Activated naive CD4-positive, alpha-beta T cell (primary cell): ENCODE measurements around the gene HELZ.

Source experiments
- DNase-seq, 4 experiments: peaks; one replicate each; lab custom pipeline; 2025; lab: John Stamatoyannopoulos, UW

The HELZ gene

DNA sequence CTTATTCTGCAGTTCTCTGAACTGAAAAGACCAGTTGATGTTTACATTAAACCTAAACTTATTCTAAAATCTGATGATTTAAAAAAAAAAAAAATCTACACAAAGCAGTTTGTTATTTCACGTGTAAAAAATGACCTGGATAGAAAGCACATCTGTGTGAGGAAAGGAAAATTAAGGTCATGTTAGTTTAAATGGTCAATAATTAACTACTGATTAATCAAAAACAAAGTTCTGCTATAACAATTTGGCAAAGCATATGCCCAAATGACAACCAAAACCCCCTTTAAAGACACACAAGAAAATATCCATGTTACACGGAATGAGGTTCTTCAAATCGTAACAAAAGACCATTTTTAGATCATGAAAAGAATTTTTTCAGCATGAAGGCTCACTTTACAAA is 170.2 kb downstream of the HELZ start:
- DNase-seq = no peak

GRCh38 chr17:67072885-67073284 is 172.1 kb downstream of the HELZ start:
- no peak for DNase-seq

- DNase-seq = no peak
Measured at GRCh38 chr17:67071595-67071994, 173.4 kb downstream of the HELZ start.

DNA sequence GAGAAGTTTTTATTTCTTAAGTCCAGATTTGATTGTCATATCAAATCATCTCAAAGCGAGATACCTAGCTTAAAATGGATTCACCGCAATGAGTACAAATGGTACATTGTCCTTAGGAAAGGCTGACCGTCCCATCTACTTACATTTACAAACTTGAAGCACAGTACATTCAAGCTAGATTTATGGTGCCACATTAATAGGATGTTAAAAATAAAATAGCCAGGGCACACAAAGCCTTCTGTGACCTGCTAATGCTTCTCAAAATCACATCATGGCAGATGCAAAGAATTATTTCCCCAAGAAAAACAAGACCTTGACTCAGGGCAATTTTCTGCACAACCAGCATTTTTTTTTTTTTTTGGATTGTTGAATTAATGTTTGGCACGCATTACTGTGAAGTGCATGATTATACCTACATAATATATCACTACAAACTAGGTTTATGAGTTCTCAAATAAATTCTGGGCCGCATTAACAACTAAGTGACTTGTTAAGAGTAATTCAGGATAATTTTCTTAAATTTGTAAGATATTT is 175.3 kb downstream of the HELZ start:
- no peak for DNase-seq

DNA sequence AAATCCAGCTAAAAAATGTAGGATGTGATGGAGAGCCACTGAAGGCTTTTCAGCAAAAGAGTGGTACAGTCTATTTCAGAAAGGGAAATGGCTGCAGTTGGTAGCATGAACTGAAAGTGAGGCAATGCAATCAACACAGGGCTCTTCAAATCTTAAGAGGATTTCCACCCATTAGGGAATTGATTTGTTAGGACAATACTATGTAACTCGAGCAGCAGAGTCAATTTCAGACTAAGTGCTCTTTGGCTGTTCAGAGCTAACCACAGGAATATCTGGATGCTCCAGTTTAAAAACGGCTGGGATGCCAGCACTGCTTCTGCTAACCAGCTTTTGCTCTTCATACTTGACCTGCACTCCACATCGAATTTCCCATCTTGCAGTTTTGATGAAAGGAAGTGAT is 176.0 kb downstream of the HELZ start:
- no peak for DNase-seq

- DNase-seq = no peak
Measured at GRCh38 chr17:67067571-67068482, 177.2 kb downstream of the HELZ start.

DNA sequence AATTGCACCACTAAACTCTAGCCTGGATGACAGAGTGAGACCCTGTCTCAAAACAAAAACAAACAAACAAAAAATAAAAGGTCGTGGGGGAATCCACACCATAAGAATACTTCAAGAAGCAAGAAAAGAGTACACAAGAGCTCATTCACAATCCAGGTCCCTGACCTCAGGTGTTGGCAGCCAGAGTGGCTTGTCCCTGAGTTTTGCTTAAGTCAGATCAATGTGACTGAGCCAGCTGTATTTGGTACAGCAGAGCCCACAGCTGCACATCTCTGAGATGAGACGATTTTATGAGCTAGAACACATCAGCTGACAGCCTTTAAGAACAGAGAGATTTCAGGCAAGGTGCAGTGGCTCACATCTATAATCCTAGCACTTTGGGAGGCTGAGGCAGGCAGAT is 178.3 kb downstream of the HELZ start:
- no peak for DNase-seq

DNA sequence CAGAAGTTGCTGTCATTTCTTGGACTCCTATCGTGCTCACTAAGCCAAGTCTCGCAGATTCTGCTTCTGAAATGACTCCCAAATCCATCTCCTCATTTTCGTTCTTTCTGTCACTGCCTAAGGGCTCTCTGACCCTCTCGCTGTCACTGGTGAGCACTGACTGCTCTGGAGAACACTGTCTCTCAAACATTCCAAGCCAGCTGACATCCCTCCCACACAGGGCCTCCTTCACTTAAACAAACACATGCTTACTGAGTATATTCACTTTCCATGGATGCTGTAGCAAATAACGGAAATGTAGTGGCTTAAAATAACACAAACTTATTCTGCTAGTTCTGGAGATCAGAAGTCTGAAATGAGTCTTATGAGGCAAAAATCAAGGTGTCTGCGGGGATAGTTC is 181.9 kb downstream of the HELZ start:
- no peak for DNase-seq

GRCh38 chr17:67059372-67059771 is 185.6 kb downstream of the HELZ start:
- no peak for DNase-seq

DNA sequence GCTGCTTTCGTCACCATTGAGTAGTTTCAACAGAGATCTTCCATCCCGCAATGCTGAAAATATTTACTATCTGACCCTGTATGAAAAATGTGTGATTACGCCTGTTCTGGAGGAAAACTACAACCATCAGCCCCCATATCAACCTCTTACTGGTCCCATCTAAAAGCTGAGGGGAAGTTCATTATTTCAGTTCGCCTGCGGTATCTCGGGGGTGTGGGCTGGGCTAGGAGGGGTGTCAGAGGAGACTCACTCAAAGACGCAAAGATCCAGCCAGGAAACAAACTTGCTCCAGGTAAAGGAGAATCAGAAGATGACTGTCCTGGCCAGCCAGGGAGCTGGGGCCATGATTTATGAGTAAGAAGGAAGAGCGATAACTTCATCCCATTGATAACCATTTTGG is 187.0 kb downstream of the HELZ start:
- DNase-seq = no peak

DNA sequence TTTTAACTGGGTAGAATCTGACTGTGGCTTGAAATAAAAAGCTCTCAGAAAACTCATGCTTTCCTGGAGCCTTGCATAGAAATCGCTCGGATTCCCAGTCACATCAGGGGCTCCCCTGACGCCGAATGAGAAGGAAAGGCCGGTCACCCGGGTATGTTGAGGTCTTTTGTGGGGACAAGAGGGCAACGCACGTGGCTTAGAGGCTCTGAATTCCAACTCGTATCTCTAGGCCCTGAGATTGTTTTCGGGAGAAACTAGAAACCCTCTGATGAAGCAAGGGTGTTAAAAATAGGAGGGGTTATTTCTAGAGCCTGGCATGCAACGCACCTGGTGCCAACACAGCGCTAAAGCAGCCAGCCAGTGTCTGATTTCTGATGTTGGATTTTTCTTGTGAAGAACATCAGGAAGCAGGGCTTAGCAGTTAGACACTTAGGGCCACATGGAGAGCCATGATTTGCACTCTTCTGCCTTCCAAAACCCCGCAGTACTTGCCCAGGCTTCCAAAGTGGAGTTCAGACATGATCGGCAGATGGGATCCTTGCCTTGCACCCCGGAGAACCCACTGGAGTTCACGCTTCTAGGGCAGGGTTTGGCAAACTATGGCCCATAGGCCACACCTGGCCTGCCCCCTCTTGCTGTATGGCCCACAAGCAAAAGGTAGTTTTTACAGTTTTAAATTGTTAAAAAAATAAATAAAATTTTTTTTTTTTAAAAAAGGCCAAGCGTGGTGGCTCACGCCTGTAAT is 188.1 kb downstream of the HELZ start:
- DNase-seq = no peak

DNA sequence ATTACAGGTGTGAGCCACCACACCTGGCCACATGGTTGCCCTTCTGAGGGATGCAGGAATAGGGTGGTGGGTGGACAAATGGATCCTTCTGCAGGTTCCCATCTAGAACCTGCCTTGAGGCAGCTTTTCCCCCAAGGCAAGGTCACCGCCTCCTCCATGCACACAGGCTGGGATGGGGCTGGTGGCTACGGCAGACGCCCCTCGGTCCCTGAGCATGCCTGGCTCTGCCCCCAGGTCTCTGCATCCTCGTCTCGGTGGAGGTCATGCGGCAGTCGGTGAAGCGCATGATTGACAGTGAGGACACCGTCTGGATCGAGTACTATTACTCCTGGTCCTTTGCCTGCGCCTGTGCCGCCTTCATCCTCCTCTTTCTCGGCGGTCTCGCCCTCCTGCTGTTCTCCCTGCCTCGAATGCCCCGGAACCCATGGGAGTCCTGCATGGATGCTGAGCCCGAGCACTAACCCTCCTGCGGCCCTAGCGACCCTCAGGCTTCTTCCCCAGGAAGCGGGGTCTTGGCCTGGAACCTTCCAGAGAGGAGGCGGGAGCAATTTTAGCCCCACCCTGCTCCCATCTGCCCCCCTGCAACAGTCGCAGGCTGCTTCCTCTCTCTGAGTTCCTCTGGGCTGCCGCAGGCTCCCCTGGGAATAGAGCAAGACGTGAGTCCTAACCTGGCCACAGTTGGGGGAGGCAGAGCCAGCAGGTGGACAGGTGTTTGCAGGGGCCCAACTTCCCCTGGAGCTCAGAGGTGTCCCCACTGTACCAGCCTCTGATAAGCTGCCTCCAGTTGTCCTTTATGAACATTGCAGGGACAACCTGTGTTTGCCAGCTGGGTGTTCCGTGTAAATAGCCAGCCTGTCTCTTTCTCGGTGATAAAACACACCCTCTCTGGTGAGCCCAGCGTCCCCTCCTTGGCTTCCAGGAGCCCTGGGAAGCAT is 188.9 kb downstream of the HELZ start:
- DNase-seq = no peak

GRCh38 chr17:67055041-67055443 is 190.0 kb downstream of the HELZ start:
- no peak for DNase-seq

DNA sequence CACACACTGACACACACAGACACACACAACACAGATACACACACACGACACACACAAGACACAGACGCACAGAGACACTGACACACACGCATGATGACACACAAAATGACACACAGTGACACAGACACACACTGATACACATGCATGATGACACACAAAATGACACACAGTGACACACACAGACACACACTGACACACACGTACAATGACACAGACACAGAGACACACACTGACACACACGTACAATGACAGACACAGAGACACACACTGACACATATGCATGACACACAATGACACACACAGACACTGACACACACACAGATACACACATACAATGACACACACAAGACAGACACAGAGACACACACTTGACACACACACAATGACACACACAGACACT is 190.4 kb downstream of the HELZ start:
- DNase-seq = no peak

GRCh38 chr17:67054011-67054591 is 190.9 kb downstream of the HELZ start:
- DNase-seq = no peak

DNA sequence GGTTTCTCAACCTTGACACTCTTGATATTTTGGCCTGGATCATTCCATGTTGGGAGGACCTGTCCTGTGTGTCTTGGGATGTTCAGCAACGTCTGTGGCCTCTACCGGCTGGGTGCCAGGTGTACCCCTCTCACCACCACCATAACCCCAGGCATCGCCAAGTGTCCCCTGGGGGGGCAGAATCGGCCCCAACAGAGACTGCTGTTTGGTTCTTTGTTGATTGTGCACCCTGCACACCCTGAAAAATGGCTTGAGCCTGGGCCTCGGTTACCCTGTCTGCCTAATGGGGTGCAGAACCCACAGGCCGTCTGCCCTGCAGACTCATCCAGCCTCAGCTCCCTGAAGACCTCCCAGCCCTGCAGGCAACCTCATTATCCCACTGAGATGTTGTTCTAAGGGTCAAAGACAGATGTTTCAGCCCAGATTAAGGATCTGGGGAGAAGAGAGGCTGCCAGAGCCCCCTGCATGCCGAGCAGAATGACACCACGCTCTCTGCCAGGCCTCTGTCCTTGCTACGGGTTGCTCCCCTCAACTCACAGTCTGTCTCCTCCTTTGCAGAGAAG is 191.5 kb downstream of the HELZ start:
- DNase-seq = no peak

GRCh38 chr17:67052720-67053437 is 192.1 kb downstream of the HELZ start:
- no peak for DNase-seq

- DNase-seq = no peak
Measured at GRCh38 chr17:67051837-67052236, 193.2 kb downstream of the HELZ start.

- DNase-seq = no peak
Measured at GRCh38 chr17:67051155-67051538, 193.8 kb downstream of the HELZ start.

DNA sequence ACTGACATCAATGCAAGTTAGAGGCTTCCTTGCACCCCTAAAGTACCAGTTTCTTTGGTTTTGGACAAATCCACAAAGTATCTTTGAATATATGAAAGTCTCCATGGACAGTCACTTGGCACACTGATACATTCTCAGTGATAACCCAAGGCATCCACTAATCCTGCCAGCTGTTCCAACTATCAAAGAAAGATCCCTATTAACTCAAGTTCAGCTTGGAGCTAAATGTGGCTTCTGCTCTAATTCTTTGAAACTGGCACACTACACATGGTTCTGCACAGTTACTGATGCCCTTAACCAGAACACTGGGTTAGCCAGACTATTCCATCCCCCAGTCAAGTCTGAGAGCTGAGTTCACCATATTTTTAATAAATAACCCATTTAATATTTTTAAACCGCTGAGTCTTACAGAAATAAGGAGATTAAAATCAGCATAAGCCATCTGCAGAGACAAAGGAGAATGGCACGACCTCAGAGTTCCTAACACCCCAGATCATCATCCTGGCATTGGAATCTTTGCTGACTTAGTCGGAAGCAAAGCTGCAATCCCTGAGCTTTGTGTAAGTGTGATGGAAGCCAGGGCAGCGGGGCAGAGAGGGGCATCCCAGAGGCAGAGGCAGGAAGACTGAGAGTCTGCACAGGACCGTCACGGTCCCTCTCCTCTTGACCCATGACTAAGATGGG is 194.4 kb downstream of the HELZ start:
- DNase-seq = no peak
